ENCODE data around the gene DPYSL3. TPM values are rescaled to one million over a fixed set of nuclear protein-coding genes. Genes with fewer than 3 reads are reported as not detected.
"Not testable (repeated sequence)": the region's sequence is repeated elsewhere in the genome, so short reads cannot be mapped to it uniquely, and the experiment has no call there.

Gene DPYSL3
- total RNA-seq, 1 experiment from 2014 or later = 156 TPM

DNA sequence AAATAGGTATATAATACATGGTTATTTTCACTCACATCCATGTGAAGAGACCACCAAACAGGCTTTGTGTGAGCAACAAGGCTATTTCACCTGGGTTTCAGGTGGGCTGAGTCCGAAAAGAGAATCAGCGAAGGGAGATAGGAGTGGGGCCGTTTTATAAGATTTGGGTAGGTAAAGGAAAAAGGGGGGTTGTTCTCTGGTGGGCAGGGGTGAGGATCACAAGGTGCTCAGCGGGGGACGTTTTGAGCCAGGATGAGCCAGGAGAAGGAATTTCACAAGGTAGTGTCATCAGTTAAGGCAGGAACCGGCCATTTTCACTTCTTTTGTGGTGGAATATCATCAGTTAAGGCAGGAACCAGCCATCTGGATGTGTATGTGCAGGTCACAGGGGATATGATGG, 142.5 kb downstream of the DPYSL3 start:
- H3K27ac ChIP-seq, H3K36me3 ChIP-seq: not testable (repeated sequence)

DNA sequence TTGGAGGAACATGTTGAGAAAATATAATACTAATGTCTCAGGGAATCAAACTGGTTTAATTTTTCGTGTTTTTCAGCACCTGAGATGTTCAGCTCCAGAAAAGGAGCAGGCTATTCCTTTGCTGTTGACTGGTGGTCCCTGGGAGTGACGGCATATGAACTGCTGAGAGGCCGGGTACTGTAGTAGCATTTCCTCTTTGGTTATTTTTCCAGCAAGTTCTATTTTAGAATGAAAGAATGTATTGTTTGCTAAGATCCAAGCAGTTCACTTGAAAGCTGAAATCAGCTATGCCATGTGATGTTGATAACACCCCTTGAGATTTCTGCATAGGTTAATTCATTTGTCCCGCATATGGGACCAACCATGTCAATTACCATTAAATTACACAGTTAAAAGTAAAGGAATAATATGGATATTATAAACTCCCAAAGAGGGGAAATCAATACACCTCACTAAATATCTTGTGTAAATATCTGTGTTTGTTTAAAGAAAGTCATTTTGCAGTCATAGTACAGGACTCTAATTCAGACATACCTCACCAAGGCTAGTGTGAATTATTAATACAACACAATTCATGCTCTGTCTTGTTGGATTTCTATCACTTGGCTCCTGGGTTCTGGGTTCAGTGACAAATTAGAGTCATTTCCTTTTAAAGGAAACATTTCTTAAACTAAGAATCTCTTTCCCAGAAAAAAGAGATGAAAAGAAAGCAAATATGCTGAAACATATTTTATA, 148.3 kb downstream of the DPYSL3 start:
- peaks cover 9% of the 10 kb centered on the region; the same call in 1 of the 2 replicates for H3K9me3 ChIP-seq (replicated peaks)
- H3K36me3 ChIP-seq = no peaks in the 10 kb centered on the region
- no peak overlapping the region for H3K4me3 ChIP-seq
- H3K27me3 ChIP-seq (replicated peaks) = 0 out of 2 replicates have a peak, but pooled peaks cover under 1% of the 10 kb centered on the region
- H3K27ac ChIP-seq = no peak overlapping the region
- peaks cover 10% of the 10 kb centered on the region for H3K4me1 ChIP-seq (replicated peaks)
- no peak for DNase-seq (ENCODE audit: low read depth in 1 of 2, low spot score in 2 of 2)

More for the DNA sequence above, 142.5 kb downstream of the DPYSL3 start:
- H3K4me1 ChIP-seq (replicated peaks); H3K9me3 ChIP-seq (replicated peaks); H3K27me3 ChIP-seq (replicated peaks); DNase-seq (ENCODE audit: low read depth in 1 of 2, low spot score in 2 of 2); H3K4me3 ChIP-seq: not testable (repeated sequence)

DNA sequence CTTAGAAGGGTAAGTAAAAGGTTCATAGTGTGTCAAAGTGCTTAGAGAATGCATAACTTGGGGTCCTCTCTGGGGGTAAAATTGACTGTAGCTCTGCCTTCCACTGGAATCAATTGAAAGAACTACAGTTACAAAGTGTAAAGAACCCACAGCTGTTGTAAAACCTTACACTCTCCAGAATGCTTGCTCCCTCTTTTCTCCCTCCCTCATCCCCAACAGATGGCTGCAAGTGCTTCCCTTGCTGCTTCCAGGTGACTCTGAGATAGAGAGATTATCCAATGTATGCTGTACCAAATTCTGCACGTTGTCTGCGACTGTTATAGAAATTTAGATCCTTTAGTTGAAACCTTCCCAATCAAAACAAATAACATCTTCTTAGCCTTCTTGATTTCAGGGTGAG, 149.1 kb downstream of the DPYSL3 start:
- peaks cover 10% of the 10 kb centered on the region for H3K4me1 ChIP-seq (replicated peaks)
- H3K9me3 ChIP-seq (replicated peaks) = peaks cover 9% of the 10 kb centered on the region; the same call in 1 of the 2 replicates
- H3K4me3 ChIP-seq = no peak overlapping the region
- DNase-seq (ENCODE audit: low read depth in 1 of 2, low spot score in 2 of 2) = no peak
- no peaks in the 10 kb centered on the region for H3K36me3 ChIP-seq
- peaks cover 4% of the 10 kb centered on the region; the same call in 1 of the 2 replicates for H3K27me3 ChIP-seq (replicated peaks)
- no peak overlapping the region for H3K27ac ChIP-seq

DNA sequence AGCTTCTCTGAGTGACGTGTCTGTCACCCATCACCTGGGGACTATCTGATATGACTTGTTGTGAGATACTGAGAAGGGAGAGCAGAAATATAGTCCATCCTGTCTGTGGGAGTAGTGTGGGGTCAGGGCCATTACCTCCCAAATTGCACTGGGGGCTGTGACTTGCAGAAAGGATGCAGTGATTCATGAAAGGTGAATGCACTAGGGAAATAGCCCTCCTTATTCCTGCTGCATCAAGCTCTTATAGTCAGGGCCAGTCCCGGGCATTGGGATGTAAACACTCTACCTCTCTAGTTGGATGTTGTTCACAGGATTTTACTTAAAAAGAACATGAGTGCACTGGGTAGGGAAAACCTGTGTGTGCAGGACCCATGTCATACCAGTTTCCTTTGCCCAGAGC, 150.3 kb downstream of the DPYSL3 start:
- Histone ChIP-seq H3K27me3 (replicated peaks) (peaks cover 4% of the 10 kb centered on the region; the same call in 1 of the 2 replicates), H3K9me3 (replicated peaks) (peaks cover 3% of the 10 kb centered on the region; the same call in 1 of the 2 replicates), H3K27ac (no peak overlapping the region), H3K36me3 (no peaks in the 10 kb centered on the region), H3K4me1 (replicated peaks) (peaks cover 10% of the 10 kb centered on the region), H3K4me3 (no peak overlapping the region)
- DNase-seq (ENCODE audit: low read depth in 1 of 2, low spot score in 2 of 2) = no peak

DNA sequence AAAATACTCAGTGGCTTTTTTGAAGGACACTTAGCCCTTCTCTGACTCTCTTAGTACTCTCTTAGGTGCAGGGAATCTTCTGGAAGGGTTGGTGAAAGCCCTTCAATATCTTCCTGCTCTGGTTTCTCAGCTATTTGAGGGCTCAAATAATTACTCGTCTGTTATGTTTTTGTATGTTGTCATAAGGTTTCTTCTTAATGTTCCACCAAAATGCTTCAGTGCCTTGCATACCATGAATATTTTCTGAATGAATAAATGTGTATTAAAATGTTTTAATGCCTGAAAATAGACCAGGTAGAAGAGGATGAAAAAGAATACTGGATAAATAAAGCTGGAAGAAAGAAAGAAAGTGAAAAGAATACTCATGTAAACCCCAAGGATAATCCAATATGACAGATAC, 150.8 kb downstream of the DPYSL3 start:
- H3K27me3 ChIP-seq (replicated peaks) = peaks cover 4% of the 10 kb centered on the region; the same call in 1 of the 2 replicates
- no peak overlapping the region for H3K4me3 ChIP-seq
- no peaks in the 10 kb centered on the region for H3K9me3 ChIP-seq (replicated peaks)
- no peak for DNase-seq (ENCODE audit: low read depth in 1 of 2, low spot score in 2 of 2)
- H3K36me3 ChIP-seq = no peaks in the 10 kb centered on the region
- H3K27ac ChIP-seq = no peak overlapping the region
- H3K4me1 ChIP-seq (replicated peaks) = peaks cover 10% of the 10 kb centered on the region

DNA sequence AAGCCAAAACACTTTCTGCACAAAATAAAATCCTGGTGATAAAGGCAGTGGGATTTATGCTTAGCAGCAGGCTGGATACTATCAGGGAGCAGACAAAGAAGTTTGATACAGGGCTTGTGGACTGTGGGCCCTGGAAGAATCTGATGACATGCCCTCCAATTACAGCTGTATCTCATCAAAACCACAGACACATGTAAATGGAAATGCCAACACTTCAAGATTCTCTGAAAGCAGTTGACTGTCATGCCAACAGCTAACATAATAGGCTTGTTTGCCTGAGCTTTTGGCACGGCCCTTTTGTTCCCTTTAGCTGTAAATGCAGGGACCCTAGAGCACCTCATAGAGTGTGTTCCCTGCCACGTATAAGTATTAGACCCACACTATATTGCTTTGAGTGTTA, 160.6 kb downstream of the DPYSL3 start:
- H3K27me3 ChIP-seq (replicated peaks) = no peaks in the 10 kb centered on the region; the same call in 1 of the 2 replicates
- no peaks in the 10 kb centered on the region for H3K9me3 ChIP-seq (replicated peaks)
- no peak overlapping the region for H3K4me3 ChIP-seq
- DNase-seq (ENCODE audit: low read depth in 1 of 2, low spot score in 2 of 2) = no peak
- H3K27ac ChIP-seq = no peak overlapping the region
- no peaks in the 10 kb centered on the region for H3K36me3 ChIP-seq
- H3K4me1 ChIP-seq (replicated peaks) = no peaks in the 10 kb centered on the region

DNA sequence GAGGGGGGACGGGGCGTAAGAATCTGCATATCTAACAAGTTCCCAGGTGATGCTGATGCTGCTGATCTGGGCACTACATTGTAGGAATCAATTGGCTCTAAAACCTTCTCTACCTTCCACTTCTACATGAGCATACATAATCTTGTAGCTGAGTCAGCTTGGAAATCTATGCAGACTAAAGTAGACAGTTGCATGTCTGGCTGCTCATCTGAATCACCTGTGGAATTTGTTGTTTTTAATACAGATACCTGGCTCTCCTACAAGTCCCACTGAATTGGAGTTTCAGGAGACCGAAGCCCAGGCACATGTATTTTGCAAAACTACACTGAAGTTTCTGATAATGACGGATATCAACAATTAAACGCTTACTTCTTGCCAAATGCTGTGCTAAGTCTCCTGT, 161.4 kb downstream of the DPYSL3 start:
- H3K4me3 ChIP-seq = no peak overlapping the region
- no peaks in the 10 kb centered on the region for H3K9me3 ChIP-seq (replicated peaks)
- no peaks in the 10 kb centered on the region for H3K4me1 ChIP-seq (replicated peaks)
- DNase-seq (ENCODE audit: low read depth in 1 of 2, low spot score in 2 of 2) = no peak
- no peaks in the 10 kb centered on the region for H3K36me3 ChIP-seq
- H3K27ac ChIP-seq = no peak overlapping the region
- no peaks in the 10 kb centered on the region for H3K27me3 ChIP-seq (replicated peaks)

DNA sequence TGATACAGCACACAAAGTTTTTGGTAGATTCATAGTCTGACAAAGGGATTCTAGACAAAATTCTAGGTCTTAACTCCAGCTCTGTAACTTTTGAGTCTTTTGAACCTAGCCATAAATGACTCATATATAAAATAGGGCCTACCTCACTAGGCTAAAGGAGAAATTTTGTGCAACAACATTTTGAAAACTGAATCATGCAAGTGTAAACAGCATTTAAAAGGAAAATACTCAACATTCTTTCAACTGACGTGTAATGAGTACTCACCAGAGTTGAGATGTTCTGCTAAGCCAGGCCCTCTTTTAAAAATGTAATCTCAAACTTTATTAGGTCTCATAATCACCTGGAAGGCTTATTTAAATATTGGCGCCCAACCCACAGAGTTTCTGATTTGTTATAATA, 161.8 kb downstream of the DPYSL3 start:
- Histone ChIP-seq H3K4me3 (no peak overlapping the region), H3K9me3 (replicated peaks) (no peaks in the 10 kb centered on the region), H3K27me3 (replicated peaks) (0 out of 2 replicates have a peak, but pooled peaks cover under 1% of the 10 kb centered on the region), H3K36me3 (no peaks in the 10 kb centered on the region), H3K4me1 (replicated peaks) (no peaks in the 10 kb centered on the region), H3K27ac (no peak overlapping the region)
- DNase-seq (ENCODE audit: low read depth in 1 of 2, low spot score in 2 of 2) = no peak

DNA sequence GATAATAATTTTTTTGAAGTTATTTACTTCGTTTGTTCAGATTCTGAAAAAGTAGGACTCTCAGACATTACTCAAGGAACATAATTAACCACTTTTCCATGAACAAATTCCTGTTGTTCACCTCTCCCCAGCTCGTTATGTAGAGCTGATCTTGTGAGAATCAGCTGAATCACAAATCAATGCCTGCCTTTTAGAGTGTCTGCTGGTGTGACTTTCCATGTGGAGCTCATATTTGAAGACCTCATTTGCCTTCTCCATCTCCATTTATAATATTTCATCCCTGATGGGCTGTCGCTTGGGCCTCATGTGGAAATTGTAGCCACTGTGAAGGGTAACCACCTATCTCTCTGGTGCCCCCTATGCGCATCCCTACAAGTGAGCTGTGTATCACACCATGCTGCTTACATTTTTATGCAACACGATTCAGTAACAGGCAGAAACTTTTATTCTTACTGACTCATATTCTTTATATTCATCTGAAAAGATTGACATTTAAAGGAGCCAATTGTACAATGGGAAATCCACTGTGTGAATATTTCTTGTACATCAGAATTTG, 163.8 kb downstream of the DPYSL3 start:
- H3K27me3 ChIP-seq (replicated peaks) = peaks cover 6% of the 10 kb centered on the region; the same call in 1 of the 2 replicates
- H3K9me3 ChIP-seq (replicated peaks) = no peaks in the 10 kb centered on the region
- DNase-seq (ENCODE audit: low read depth in 1 of 2, low spot score in 2 of 2) = no peak
- no peaks in the 10 kb centered on the region for H3K36me3 ChIP-seq
- no peaks in the 10 kb centered on the region for H3K4me1 ChIP-seq (replicated peaks)
- H3K27ac ChIP-seq = no peak overlapping the region
- H3K4me3 ChIP-seq = no peak overlapping the region

DNA sequence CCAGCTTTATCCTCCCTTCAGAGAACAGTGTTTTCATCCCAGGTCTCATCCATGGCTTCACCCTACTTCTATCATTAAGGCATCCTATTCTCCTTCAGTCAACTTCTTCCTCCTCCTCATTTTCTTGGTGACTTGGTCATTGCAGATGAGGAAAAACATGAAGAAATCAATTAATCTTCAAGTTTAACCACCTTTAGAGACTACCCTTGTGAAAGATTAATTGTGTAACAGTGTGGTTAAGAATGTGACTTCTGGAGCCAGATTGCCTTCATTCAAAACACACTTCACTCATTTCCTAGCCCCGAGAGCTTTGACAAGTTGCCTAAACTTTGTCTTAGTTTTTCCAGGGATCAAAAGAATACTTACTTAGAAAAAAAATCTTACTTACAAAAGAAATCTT, 165.0 kb downstream of the DPYSL3 start:
- no peaks in the 10 kb centered on the region for H3K4me1 ChIP-seq (replicated peaks)
- no peak overlapping the region for H3K4me3 ChIP-seq
- peaks cover 9% of the 10 kb centered on the region; the same call in 1 of the 2 replicates for H3K27me3 ChIP-seq (replicated peaks)
- no peaks in the 10 kb centered on the region for H3K36me3 ChIP-seq
- H3K27ac ChIP-seq = no peak overlapping the region
- no peaks in the 10 kb centered on the region for H3K9me3 ChIP-seq (replicated peaks)
- DNase-seq (ENCODE audit: low read depth in 1 of 2, low spot score in 2 of 2) = no peak

DNA sequence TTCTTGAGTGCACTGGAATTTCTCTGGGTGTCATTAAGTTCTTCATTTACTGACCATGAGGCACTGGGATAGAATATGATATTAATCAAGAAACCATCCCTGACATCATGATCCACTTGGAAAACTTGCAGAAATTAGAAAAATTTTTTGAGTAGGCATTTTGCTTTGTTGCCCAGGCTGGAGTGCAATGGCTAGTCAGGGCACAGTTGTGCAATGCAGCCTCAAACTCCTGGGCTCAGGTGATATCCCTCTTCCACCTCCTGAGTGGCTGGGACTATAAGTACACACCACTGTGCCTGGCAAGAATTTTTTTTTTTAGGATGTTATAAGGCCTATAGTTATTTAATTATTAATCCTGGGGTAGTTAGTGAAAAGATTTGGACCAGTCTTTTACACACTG, 168.5 kb downstream of the DPYSL3 start:
- no peak for DNase-seq (ENCODE audit: low read depth in 1 of 2, low spot score in 2 of 2)
- H3K27ac ChIP-seq = no peak overlapping the region
- no peaks in the 10 kb centered on the region for H3K4me1 ChIP-seq (replicated peaks)
- H3K36me3 ChIP-seq = no peaks in the 10 kb centered on the region
- H3K9me3 ChIP-seq (replicated peaks) = no peaks in the 10 kb centered on the region
- H3K27me3 ChIP-seq (replicated peaks) = peaks cover 10% of the 10 kb centered on the region; the same call in 1 of the 2 replicates
- H3K4me3 ChIP-seq = no peak overlapping the region

DNA sequence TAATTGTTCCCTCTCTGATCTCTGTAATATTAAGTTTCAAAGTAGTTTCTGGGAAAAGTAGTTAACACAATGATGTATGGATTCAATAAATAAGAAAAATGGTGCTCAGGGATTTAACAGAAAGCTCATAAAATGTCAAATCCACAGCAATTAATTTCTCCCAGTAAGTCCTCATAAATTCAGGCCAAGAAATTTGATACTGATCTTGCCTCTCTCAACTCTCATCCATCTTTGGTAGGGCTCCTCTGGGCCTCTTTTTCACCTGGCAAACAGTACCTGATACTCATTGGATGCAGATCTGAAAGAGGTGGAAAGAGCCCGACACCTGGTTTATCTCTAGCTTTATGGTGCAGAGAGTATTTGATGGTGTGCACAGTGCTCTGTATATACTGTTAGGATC, 168.9 kb downstream of the DPYSL3 start:
- Histone ChIP-seq H3K27ac (no peak overlapping the region), H3K36me3 (no peaks in the 10 kb centered on the region), H3K27me3 (replicated peaks) (peaks cover 10% of the 10 kb centered on the region; the same call in 1 of the 2 replicates), H3K4me3 (no peak overlapping the region), H3K9me3 (replicated peaks) (no peaks in the 10 kb centered on the region), H3K4me1 (replicated peaks) (no peaks in the 10 kb centered on the region)
- DNase-seq (ENCODE audit: low read depth in 1 of 2, low spot score in 2 of 2) = no peak

Data from SJSA1 (cell line).